PC-9 (cell line): ENCODE results near the gene BCL2. TPM values are rescaled to one million over a fixed set of nuclear protein-coding genes. Genes with fewer than 3 reads are reported as not detected.

Experiments
- BruUV-seq: library from RNA; stranded (reverse); fragments of 400-500 nt; replicated peaks from 2 replicates; lab custom pipeline; 2021; lab: Mats Ljungman, UMichigan
- CTCF ChIA-PET: fragments of 300-600 bp; sonication (Branson Sonifier 250); formaldehyde crosslinking; loops from one replicate; lab custom pipeline; 2022; ENCODE audit warnings: antibody characterized with exemption; lab: Charles Lee
- POLR2A ChIA-PET: fragments of 300-600 bp; sonication (Branson Sonifier 250); formaldehyde crosslinking; loops from one replicate; lab custom pipeline; 2022; ENCODE audit warnings: antibody characterized with exemption; ENCODE audit not compliant: unreplicated experiment; lab: Charles Lee
- DNase-seq, 2 experiments: peaks; one replicate each; pipeline versions ENCODE4 v3.0.0 to v3.0.0-alpha.2; 2015 to 2022; ENCODE audit warnings: mixed read lengths in 1 of 2
- H2AFZ ChIP-seq: fragments of 200-600 bp; sonication (generic); 2 replicates; pipeline ENCODE4 v1.8.1; 2017; ENCODE audit warnings: antibody characterized with exemption
- H3F3A ChIP-seq: fragments of 200-600 bp; sonication (generic); 2 replicates; pipeline ENCODE4 v1.8.1; 2017; ENCODE audit warnings: antibody characterized with exemption, mild to moderate bottlenecking, low read depth; ENCODE audit not compliant: insufficient read depth
- H3K27ac ChIP-seq: fragments of 200-600 bp; sonication (generic); 2 replicates; pipeline ENCODE4 v1.6.1; 2016; ENCODE audit warnings: mixed run types
- H3K27me3 ChIP-seq: fragments of 200-600 bp; sonication (generic); 2 replicates; pipeline ENCODE4 v1.6.1; 2016; ENCODE audit warnings: low read depth, mixed run types; ENCODE audit not compliant: insufficient read depth
- H3K36me3 ChIP-seq: fragments of 200-600 bp; sonication (generic); 2 replicates; pipeline ENCODE4 v1.6.1; 2016; ENCODE audit warnings: low read depth, mixed run types
- H3K4me1 ChIP-seq: fragments of 200-600 bp; sonication (generic); replicated peaks from 2 replicates; pipeline ENCODE4 v1.6.1; 2016; ENCODE audit warnings: mixed run types; ENCODE audit not compliant: insufficient read depth
- H3K4me2 ChIP-seq: fragments of 200-600 bp; sonication (generic); 2 replicates; pipeline ENCODE4 v1.6.1; 2017; ENCODE audit warnings: mixed run types
- H3K4me3 ChIP-seq: fragments of 200-600 bp; sonication (generic); 2 replicates; pipeline ENCODE4 v1.6.1; 2016; ENCODE audit warnings: mixed run types
- H3K79me2 ChIP-seq: fragments of 200-600 bp; sonication (generic); 2 replicates; pipeline ENCODE4 v1.6.1; 2017; ENCODE audit warnings: low read depth, mixed run types
- H3K9me2 ChIP-seq: fragments of 200-600 bp; sonication (generic); 2 replicates; pipeline ENCODE4 v1.8.1; 2017; ENCODE audit warnings: mild to moderate bottlenecking; ENCODE audit not compliant: insufficient read depth
- H3K9me3 ChIP-seq: fragments of 200-600 bp; sonication (generic); 2 replicates; pipeline ENCODE4 v1.8.1; 2016; ENCODE audit warnings: low read depth; ENCODE audit not compliant: insufficient read depth
- H4K20me1 ChIP-seq: fragments of 200-600 bp; sonication (generic); 2 replicates; pipeline ENCODE4 v1.8.1; 2017; ENCODE audit not compliant: insufficient read depth
- EZH2 ChIP-seq: fragments of 200-600 bp; sonication (generic); IDR thresholded peaks from 2 replicates; pipeline ENCODE4 v1.8.0; 2017; ENCODE audit warnings: antibody characterized with exemption, low read depth
- intact Hi-C: fragments of 100-400 bp; cut with micrococcal nuclease; formaldehyde crosslinking; loops from one replicate; pipeline ENCODE4 v1.10.0; 2022; ENCODE audit not compliant: unreplicated experiment
- total RNA-seq: library from RNA; stranded (reverse); gene quantifications from 2 replicates; pipeline ENCODE4 v1.2.3, GENCODE V29; 2021
- TF ChIP-seq, protein P1 (sequence below): fragments of 200-600 bp; sonication (generic); conservative IDR thresholded peaks from 2 replicates; pipeline ENCODE4 v1.6.1; 2017; ENCODE audit warnings: mixed run types, antibody characterized with exemption, mild to moderate bottlenecking, moderate library complexity

Gene BCL2
- total RNA-seq, 1 experiment from 2014 or later: 2.0 TPM

DNA sequence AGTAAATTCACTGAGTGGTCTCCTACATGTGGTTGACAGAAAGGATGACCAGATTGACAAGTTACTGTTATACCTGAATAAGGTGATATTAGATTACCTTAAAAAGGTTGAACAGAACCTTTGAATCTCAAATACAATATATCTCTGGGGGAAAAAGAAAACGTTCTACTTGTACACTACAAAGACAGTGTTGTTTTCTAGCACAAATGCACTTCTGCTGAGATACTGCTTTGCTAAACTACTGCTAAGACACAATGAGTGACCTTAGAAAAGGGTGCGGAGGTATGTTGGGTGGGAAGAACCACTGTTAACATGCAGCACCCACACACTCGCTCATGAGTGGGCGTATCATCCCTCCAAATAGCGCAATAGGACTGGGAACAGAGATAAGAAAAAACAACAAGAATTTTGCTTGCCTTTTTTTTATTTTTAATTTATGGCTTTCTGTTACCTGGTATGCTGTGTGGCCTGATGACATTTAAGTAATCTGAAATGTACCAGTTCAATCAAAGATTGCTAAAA is 6.1 kb downstream of the BCL2 start:
- H2AFZ ChIP-seq: no peak overlapping the region
- no peaks in the 10 kb centered on the region for H3K9me3 ChIP-seq
- CTCF ChIA-PET: no interaction called here
- no peak overlapping the region for H3K27ac ChIP-seq
- H3K36me3 ChIP-seq: no peaks in the 10 kb centered on the region
- intact Hi-C loops: no loop called here
- no peaks in the 10 kb centered on the region for H3F3A ChIP-seq
- H4K20me1 ChIP-seq: no peaks in the 10 kb centered on the region
- H3K4me3 ChIP-seq: no peak overlapping the region
- TF ChIP-seq EZH2: no peak
- TF ChIP-seq, protein P1, sequence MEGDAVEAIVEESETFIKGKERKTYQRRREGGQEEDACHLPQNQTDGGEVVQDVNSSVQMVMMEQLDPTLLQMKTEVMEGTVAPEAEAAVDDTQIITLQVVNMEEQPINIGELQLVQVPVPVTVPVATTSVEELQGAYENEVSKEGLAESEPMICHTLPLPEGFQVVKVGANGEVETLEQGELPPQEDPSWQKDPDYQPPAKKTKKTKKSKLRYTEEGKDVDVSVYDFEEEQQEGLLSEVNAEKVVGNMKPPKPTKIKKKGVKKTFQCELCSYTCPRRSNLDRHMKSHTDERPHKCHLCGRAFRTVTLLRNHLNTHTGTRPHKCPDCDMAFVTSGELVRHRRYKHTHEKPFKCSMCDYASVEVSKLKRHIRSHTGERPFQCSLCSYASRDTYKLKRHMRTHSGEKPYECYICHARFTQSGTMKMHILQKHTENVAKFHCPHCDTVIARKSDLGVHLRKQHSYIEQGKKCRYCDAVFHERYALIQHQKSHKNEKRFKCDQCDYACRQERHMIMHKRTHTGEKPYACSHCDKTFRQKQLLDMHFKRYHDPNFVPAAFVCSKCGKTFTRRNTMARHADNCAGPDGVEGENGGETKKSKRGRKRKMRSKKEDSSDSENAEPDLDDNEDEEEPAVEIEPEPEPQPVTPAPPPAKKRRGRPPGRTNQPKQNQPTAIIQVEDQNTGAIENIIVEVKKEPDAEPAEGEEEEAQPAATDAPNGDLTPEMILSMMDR: no peak
- H3K27me3 ChIP-seq: no peaks in the 10 kb centered on the region
- no peak overlapping the region for H3K4me2 ChIP-seq
- POLR2A ChIA-PET: no interaction called here
- no peaks in the 10 kb centered on the region for H3K9me2 ChIP-seq
- no peaks in the 10 kb centered on the region for H3K79me2 ChIP-seq
- peaks cover 8% of the 10 kb centered on the region; the same call in 1 of the 2 replicates for H3K4me1 ChIP-seq
- no TSS peak for BruUV-seq
- no peak for DNase-seq

DNA sequence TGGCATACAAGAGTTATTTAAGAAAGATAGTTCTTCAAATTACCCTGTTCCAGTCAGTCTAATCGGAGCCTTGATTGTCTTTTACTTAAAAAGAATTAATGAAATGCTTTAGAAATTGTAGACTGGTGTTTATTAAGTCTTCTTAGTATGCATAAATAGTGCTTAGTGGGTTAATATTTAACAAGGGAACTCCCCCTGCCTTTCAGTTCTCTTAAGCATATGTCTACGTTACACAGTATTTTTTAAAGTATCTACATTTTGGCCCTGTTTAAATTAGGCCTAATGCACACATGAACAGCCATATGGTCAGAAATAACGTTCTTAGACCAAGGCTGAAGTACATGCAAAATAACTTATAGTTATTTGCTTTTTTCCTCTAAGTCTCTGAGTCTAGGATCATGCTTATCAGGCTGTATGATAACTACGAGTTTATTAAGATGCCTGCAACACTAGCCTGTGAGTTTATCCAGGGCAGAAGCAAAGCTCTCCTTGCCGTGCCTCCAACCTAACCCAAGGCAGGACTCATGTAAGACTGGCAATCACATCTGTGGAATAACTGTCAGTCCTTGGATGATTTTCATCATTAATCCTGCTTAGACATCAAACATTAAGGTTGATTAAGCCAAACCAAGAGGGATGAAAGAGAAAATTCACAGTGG is 6.7 kb downstream of the BCL2 start:
- Histone ChIP-seq H3K4me3 (no peak overlapping the region), H3K36me3 (no peaks in the 10 kb centered on the region), H3F3A (no peaks in the 10 kb centered on the region), H3K9me3 (no peaks in the 10 kb centered on the region), H3K4me1 (peaks cover 8% of the 10 kb centered on the region; the same call in 1 of the 2 replicates), H3K4me2 (no peak overlapping the region), H3K27ac (no peak overlapping the region), H2AFZ (no peak overlapping the region), H3K79me2 (no peaks in the 10 kb centered on the region), H4K20me1 (no peaks in the 10 kb centered on the region), H3K9me2 (no peaks in the 10 kb centered on the region), H3K27me3 (no peaks in the 10 kb centered on the region)
- POLR2A ChIA-PET: no interaction called here
- TF ChIP-seq EZH2: no peak
- TF ChIP-seq, protein P1: no peak
- intact Hi-C loops: no loop called here
- CTCF ChIA-PET: no interaction called here
- no peak for DNase-seq
- no TSS peak for BruUV-seq

- CTCF ChIA-PET: no interaction called here
- no peak for DNase-seq
- H3K27me3 ChIP-seq: no peaks in the 10 kb centered on the region
- H3K4me3 ChIP-seq: no peak overlapping the region
- H3K9me3 ChIP-seq: no peaks in the 10 kb centered on the region
- POLR2A ChIA-PET: no interaction called here
- no peaks in the 10 kb centered on the region for H3K9me2 ChIP-seq
- no peak overlapping the region for H3K27ac ChIP-seq
- H3K4me2 ChIP-seq: no peak overlapping the region
- H3F3A ChIP-seq: no peaks in the 10 kb centered on the region
- H3K4me1 ChIP-seq: peaks cover 8% of the 10 kb centered on the region; the same call in 1 of the 2 replicates
- H3K79me2 ChIP-seq: no peaks in the 10 kb centered on the region
- no peaks in the 10 kb centered on the region for H4K20me1 ChIP-seq
- intact Hi-C loops: no loop called here
- H2AFZ ChIP-seq: no peak overlapping the region
- no TSS peak for BruUV-seq
- H3K36me3 ChIP-seq: no peaks in the 10 kb centered on the region
- no peak for TF ChIP-seq EZH2
- TF ChIP-seq, protein P1: no peak
These were observed 7.6 kb downstream of the BCL2 start for GRCh38 chr18:63312019-63312409.
